GM12874 (cell line): ENCODE data around the gene LSM3.

Source experiments
- TF ChIP-seq, protein P1 (sequence below): IDR thresholded peaks from 2 replicates; pipeline ENCODE4 v1.5.1; 2011; ENCODE audit warnings: low read depth, mild to moderate bottlenecking, control low read depth, low read length, moderate library complexity; ENCODE audit not compliant: insufficient read depth

LSM3 gene

GRCh38 chr3:14133188-14133800 lies 45.3 kb upstream of the LSM3 start:
- TF ChIP-seq, protein P1, sequence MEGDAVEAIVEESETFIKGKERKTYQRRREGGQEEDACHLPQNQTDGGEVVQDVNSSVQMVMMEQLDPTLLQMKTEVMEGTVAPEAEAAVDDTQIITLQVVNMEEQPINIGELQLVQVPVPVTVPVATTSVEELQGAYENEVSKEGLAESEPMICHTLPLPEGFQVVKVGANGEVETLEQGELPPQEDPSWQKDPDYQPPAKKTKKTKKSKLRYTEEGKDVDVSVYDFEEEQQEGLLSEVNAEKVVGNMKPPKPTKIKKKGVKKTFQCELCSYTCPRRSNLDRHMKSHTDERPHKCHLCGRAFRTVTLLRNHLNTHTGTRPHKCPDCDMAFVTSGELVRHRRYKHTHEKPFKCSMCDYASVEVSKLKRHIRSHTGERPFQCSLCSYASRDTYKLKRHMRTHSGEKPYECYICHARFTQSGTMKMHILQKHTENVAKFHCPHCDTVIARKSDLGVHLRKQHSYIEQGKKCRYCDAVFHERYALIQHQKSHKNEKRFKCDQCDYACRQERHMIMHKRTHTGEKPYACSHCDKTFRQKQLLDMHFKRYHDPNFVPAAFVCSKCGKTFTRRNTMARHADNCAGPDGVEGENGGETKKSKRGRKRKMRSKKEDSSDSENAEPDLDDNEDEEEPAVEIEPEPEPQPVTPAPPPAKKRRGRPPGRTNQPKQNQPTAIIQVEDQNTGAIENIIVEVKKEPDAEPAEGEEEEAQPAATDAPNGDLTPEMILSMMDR: no peak

DNA sequence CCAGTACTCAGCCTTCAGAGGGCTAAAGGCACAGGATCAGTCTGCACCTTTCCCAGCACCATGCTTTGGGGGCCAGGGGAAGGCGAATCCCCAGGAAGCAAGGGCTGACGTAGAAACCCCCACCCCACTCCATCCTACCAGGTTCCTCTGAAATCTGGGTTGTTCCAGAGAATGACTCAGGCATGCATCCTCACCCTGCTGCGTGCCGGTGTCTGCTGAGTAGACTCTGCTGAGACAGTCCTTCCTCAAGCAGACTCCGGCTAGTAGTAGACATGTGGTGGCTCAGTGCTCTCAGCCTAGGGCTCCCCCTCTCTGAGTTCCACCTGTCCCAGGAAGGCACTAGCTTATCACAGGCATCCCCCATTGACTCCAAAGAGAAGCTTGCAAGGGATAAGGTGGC lies 44.7 kb upstream of the LSM3 start:
- TF ChIP-seq, protein P1: no peak

DNA sequence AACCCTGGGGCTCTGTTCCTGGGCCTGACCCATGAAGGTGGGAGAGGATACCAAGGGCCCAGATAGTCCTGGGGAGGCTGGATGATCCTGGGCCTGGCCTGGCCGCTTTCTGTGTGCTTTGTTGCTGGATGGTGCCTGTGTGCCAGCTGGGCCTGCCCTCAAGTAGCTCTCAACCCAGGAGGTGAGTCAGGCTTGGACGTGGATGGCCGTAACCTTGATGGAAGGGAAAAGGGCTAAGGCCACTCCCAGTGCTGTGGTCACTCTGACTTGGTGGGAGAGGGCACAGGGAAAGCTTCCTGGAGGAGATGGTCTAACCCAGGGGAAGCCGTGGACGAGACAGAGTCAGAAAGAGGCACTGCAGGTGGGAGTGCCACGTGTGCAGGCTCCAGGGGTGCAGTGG lies 44.3 kb upstream of the LSM3 start:
- TF ChIP-seq, protein P1: no peak

GRCh38 chr3:14135581-14135980 lies 43.0 kb upstream of the LSM3 start:
- TF ChIP-seq, protein P1: no peak

DNA sequence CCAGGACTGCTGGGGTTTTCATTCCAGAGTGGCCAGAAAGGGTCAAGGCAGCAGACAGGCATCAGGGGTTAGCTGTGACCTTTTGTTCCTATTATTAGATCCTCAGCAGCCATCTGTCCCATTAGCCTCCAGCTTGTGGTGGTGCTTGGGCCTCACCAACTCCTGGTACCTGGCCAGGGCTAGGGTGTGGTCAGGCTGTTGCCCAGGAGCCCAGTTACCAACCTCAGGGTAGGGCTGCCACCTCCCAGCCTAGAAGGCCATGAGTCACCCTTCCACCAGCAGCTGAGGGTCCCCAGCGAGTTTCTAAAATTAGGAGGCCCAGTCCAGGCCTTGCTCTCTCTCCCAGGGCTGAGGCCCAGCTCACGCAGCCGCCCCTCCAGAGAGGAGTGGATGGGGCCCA lies 41.6 kb upstream of the LSM3 start:
- TF ChIP-seq, protein P1: no peak

- TF ChIP-seq, protein P1: no peak
Measured at GRCh38 chr3:14137445-14137844, 41.2 kb upstream of the LSM3 start.

- TF ChIP-seq, protein P1: no peak
Measured at GRCh38 chr3:14138109-14138877, 40.3 kb upstream of the LSM3 start.
